Epithelial cell of proximal tubule (primary cell): ENCODE data around the gene PGBD1. TPM values are rescaled to one million over a fixed set of nuclear protein-coding genes. Genes with fewer than 3 reads are reported as not detected.

Experiments used
- DNase-seq: peaks from one replicate; pipeline ENCODE4 v3.0.0-alpha.2; 2011; ENCODE audit warnings: low read depth
- H3K4me3 ChIP-seq: 2 replicates; pipeline ENCODE4 v1.5.1; 2011; ENCODE audit warnings: low read depth, mild to moderate bottlenecking, low read length
- CTCF ChIP-seq: conservative IDR thresholded peaks from 2 replicates; pipeline ENCODE4 v1.5.1; 2012; ENCODE audit warnings: low read depth, mild to moderate bottlenecking, low read length
- total RNA-seq: library from RNA; depleted of rRNA; stranded (reverse); fragments of >200 nt; gene quantifications from 2 replicates; pipeline ENCODE4 v1.2.3, GENCODE V29; 2015

The PGBD1 gene
- total RNA-seq, 1 donor from 2014 or later: 5.2 TPM

DNA sequence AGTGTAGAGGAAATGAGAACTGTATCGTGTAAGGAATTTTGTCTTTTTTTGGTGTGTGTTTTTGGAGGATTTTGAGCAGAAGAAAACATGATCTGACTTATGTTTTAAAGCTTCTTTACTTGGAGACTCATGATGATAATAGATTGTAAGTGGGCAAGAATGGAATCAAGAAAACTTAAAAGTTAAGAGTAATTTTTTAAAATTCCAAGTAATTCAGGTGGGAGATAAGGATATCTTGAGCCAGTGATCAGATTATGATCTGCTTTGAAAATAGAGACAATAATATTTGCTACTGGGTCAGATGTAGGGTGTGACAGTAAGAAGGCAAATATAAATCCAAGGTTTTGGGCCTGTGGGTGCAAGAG is 13.7 kb upstream of the PGBD1 start:
- peak overlapping the region; percentile 77 for H3K4me3 ChIP-seq
- TF ChIP-seq CTCF: no peak
- no peak for DNase-seq

GRCh38 chr6:28269492-28269891 is 11.9 kb upstream of the PGBD1 start:
- TF ChIP-seq CTCF: no peak
- H3K4me3 ChIP-seq: no peak overlapping the region
- peak; percentile 81 for DNase-seq

GRCh38 chr6:28274888-28275287 is 6.5 kb upstream of the PGBD1 start:
- no peak overlapping the region for H3K4me3 ChIP-seq
- no peak for TF ChIP-seq CTCF
- no peak for DNase-seq

- TF ChIP-seq CTCF: no peak
- no peak overlapping the region for H3K4me3 ChIP-seq
- no peak for DNase-seq
Measured at GRCh38 chr6:28277746-28278145, 3.6 kb upstream of the PGBD1 start.

GRCh38 chr6:28280595-28281287 is 631 bp upstream of the PGBD1 start:
- TF ChIP-seq CTCF: no peak
- no peak for DNase-seq
- peak overlapping the region; percentile 88 for H3K4me3 ChIP-seq

DNA sequence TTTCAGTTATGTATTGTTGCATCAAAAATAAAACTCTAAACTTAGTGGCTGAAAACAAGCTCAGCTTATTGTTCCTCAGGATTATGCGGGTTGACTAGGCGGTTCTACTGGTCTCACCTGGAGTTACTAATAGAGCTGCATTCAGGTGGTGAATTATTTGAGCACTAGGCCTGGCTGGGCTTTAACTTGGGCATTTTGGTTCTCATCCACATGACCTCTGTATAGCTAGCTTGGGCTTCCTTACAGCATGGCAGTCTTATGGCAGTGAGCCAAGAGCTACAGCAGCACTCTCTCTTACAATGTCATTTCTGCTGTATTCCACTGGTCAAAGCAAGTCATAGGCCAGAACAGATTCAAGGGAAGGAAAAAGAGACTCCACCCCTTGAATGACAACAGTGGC is 1.6 kb downstream of the PGBD1 start:
- DNase-seq: no peak
- TF ChIP-seq CTCF: no peak
- no peak overlapping the region for H3K4me3 ChIP-seq

DNA sequence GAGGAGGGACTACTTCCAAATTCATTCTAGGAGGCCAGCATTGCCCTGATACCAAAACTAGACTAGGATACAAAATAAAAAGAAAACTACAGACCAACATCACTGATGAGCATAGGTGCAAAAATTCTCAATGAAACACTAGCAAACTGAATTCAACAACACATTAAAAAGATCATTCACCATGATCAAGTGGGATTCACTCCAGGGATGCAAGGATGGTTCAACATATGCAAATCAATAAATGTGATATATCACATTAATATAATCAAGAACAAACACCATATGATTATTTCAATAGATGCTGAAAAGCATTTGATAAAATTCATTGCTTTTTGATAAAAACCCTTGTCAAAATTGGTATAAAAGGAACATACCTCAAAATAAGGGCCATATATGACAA is 10.2 kb downstream of the PGBD1 start:
- no peak for DNase-seq
- TF ChIP-seq CTCF: no peak
- H3K4me3 ChIP-seq: no peak overlapping the region
